Suprapubic skin (tissue), 4 donors: Measurements from ENCODE around the gene TBC1D8. TPM values are rescaled to one million over a fixed set of nuclear protein-coding genes. Genes with fewer than 3 reads are reported as not detected.

Experiments
- DNase-seq, 2 donors: peaks; one replicate each; pipeline ENCODE4 v3.0.0-alpha.2; 2019; ENCODE audit warnings: low spot score in 2 of 2
- H3K27ac ChIP-seq: fragments of 200-600 bp; sonication (generic); one replicate; pipeline ENCODE4 v1.5.1; 2019
- H3K27me3 ChIP-seq: fragments of 200-600 bp; sonication (generic); one replicate; pipeline ENCODE4 v1.5.1; 2019
- H3K36me3 ChIP-seq: fragments of 200-600 bp; sonication (generic); one replicate; pipeline ENCODE4 v1.5.1; 2019
- H3K4me1 ChIP-seq: fragments of 200-600 bp; sonication (generic); one replicate; pipeline ENCODE4 v1.5.1; 2019
- H3K4me3 ChIP-seq: fragments of 200-600 bp; sonication (generic); one replicate; pipeline ENCODE4 v1.5.1; 2019; ENCODE audit warnings: mild to moderate bottlenecking
- H3K9me3 ChIP-seq: fragments of 200-600 bp; sonication (generic); one replicate; pipeline ENCODE4 v1.5.1; 2019
- EP300 ChIP-seq: sonication (generic); formaldehyde crosslinking; IDR thresholded peaks from one replicate; pipeline ENCODE4 v1.6.1; 2017; ENCODE audit warnings: antibody characterized with exemption
- POLR2A ChIP-seq, 2 donors: fragments of 450-650 bp; IDR thresholded peaks; one replicate each; pipeline ENCODE4 v1.6.1; 2017; ENCODE audit warnings: antibody characterized with exemption in 2 of 2, mild to moderate bottlenecking in 2 of 2, moderate library complexity in 2 of 2
- POLR2AphosphoS5 ChIP-seq, 3 donors: sonication (generic); formaldehyde crosslinking; IDR thresholded peaks; one replicate each; pipeline ENCODE4 v1.6.1; 2017; ENCODE audit warnings: antibody characterized with exemption in 3 of 3
- WGBS: methylation state at CpG from one replicate; pipeline ENCODE4 v1.1.5; 2018; 5-methylcytosine and 5-hydroxymethylcytosine counted together
- total RNA-seq, 4 donors: library from RNA; depleted of rRNA; stranded (reverse); fragments of >200 nt; gene quantifications; one replicate each; pipeline ENCODE4 v1.1.0, GENCODE V29; 2016
- TF ChIP-seq, protein P1 (sequence below), 2 donors: fragments of 200-600 bp in 1 of 2; fragments of 450-650 bp in 1 of 2; sonication (generic) in 1 of 2; IDR thresholded peaks; one replicate each; pipeline ENCODE4 v1.5.1; 2016 to 2019; ENCODE audit warnings: antibody characterized with exemption in 2 of 2, mild to moderate bottlenecking in 1 of 2, moderate library complexity in 1 of 2

The TBC1D8 gene
- total RNA-seq, 4 donors from 2014 or later = 38.8 to 309 (median 68.3) TPM

DNA sequence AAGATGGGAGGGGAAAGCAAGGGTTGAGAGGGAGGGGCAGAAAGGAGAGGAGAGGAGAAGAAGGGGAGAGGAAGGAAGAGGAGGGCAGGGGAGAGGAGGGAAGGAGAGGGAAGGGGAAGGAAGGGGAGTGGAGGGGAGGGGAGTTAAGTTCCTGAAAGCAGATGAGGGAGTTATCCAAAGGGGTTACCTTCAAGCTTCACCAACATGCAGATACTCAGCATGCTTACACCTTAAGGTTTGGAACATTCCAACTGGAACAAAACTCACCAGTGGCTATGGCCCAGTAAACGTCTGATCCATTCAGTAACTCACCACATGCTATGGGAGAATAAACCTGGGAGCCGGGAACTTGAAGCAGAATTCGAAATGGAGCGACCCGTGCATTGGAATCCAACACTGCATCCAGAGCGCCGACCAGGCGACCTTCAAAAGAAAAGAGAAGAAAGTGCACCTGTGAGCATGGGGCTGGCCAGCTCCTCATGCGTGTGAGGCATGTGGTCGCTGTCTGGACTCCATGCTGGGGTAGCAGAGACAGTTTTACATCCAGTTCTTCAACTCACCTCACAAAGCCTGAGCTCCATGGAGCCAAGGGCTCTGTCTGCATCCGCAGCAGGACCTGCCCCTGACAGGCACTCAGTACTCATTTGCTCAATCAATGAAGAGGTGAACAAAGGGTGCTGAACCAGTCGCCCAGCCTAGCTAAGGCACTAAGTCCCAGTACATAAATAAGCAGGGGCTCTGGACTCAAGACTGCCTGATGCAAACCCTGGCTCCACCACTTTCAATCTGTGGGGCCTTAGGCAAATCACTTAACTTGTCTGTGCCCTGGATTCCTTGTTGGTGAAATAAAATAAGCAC lies 61.0 kb downstream of the TBC1D8 start:
- DNase-seq = no peak
- H3K4me3 ChIP-seq = no peak overlapping the region
- H3K27me3 ChIP-seq = no peaks in the 10 kb centered on the region
- H3K27ac ChIP-seq = no peak overlapping the region
- H3K4me1 ChIP-seq = no peaks in the 10 kb centered on the region
- TF ChIP-seq, protein P1, sequence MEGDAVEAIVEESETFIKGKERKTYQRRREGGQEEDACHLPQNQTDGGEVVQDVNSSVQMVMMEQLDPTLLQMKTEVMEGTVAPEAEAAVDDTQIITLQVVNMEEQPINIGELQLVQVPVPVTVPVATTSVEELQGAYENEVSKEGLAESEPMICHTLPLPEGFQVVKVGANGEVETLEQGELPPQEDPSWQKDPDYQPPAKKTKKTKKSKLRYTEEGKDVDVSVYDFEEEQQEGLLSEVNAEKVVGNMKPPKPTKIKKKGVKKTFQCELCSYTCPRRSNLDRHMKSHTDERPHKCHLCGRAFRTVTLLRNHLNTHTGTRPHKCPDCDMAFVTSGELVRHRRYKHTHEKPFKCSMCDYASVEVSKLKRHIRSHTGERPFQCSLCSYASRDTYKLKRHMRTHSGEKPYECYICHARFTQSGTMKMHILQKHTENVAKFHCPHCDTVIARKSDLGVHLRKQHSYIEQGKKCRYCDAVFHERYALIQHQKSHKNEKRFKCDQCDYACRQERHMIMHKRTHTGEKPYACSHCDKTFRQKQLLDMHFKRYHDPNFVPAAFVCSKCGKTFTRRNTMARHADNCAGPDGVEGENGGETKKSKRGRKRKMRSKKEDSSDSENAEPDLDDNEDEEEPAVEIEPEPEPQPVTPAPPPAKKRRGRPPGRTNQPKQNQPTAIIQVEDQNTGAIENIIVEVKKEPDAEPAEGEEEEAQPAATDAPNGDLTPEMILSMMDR (IDR thresholded peaks at IDR 0.05) = no peak
- no peak for TF ChIP-seq EP300
- no peak for TF ChIP-seq POLR2A (IDR thresholded peaks at IDR 0.05)
- TF ChIP-seq POLR2AphosphoS5 (IDR thresholded peaks at IDR 0.05) = no peak
- no peaks in the 10 kb centered on the region for H3K36me3 ChIP-seq
- no peaks in the 10 kb centered on the region for H3K9me3 ChIP-seq
- WGBS = 85% methylated on average over 12 of the region's 12 CpGs

DNA sequence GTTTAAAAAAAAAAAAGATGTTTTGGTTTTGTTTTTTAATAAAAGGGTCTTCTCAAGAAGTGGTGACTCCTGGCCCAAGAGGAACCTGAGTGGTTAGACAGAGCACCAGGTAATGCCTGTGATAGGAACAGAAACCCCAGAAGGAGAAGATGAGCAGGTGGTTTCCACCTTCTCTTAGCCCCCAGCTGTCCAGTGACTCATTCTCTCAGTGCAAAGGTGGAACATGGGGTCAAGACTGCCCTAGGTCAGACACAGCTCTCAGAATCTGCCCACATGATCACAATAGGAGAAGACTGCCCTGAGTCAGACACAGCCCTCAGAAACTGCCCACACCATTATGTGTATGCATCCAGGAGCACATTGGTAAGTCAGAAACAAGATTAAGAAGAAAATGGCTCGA lies 61.8 kb downstream of the TBC1D8 start:
- WGBS = 100% methylated on average over 1 of the region's 1 CpG

DNA sequence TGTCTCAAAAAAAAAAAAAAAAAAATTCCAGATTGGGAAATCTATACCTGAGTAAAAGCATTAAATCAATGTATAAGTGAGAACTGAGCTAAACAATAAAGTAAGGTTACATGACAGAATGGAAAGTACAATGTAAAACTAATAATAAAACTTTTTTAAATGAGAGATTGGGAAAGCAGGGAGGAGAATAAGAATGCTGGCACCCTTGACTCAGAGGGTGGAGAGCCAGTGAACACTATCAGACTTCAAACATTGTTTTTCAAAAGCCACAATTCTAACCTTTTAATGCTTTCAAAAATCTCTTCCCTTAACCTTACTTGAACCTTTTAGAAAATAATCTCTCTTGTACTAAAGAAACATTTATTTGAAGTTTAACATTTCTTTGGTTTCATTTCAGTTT lies 63.5 kb downstream of the TBC1D8 start:
- TF ChIP-seq EP300 (no peak), POLR2AphosphoS5 (IDR thresholded peaks at IDR 0.05) (no peak), POLR2A (IDR thresholded peaks at IDR 0.05) (no peak)
- TF ChIP-seq, protein P1 (IDR thresholded peaks at IDR 0.05) = no peak
- Histone ChIP-seq H3K9me3 (no peaks in the 10 kb centered on the region), H3K4me1 (no peaks in the 10 kb centered on the region), H3K27ac (no peak overlapping the region), H3K4me3 (no peak overlapping the region), H3K27me3 (no peaks in the 10 kb centered on the region), H3K36me3 (peaks cover 4% of the 10 kb centered on the region)
- DNase-seq = no peak

More for the DNA sequence above, 61.8 kb downstream of the TBC1D8 start:
- no peaks in the 10 kb centered on the region for H3K27me3 ChIP-seq
- TF ChIP-seq EP300 = no peak
- no peak for TF ChIP-seq POLR2AphosphoS5 (IDR thresholded peaks at IDR 0.05)
- no peak for TF ChIP-seq POLR2A (IDR thresholded peaks at IDR 0.05)
- TF ChIP-seq, protein P1 (IDR thresholded peaks at IDR 0.05) = no peak
- DNase-seq = no peak
- H3K4me1 ChIP-seq = no peaks in the 10 kb centered on the region
- no peak overlapping the region for H3K27ac ChIP-seq
- no peaks in the 10 kb centered on the region for H3K9me3 ChIP-seq
- peaks cover under 1% of the 10 kb centered on the region for H3K36me3 ChIP-seq
- no peak overlapping the region for H3K4me3 ChIP-seq

DNA sequence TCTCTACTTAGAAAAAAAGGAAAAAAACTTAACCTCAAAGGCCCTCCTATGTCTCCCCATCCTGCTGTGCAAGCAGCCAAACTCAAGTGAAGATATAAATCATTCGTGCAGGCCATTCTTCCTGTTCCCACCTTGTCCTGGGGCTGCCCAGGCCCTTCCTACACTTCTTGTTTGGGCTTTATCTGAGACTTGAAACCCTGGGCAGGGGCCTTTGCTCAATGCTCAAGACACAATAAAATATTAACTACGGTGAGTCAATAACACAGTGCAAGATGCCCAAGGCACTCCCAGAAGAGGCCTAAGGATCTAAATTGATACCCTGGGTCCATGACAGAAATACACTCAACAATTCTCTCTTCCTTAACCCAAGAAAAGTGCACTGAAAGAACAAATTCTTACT lies 67.6 kb downstream of the TBC1D8 start:
- no peak overlapping the region for H3K27ac ChIP-seq
- H3K4me1 ChIP-seq = no peaks in the 10 kb centered on the region
- H3K27me3 ChIP-seq = no peaks in the 10 kb centered on the region
- no peak for DNase-seq
- H3K9me3 ChIP-seq = no peaks in the 10 kb centered on the region
- WGBS = 63% methylated on average over 2 of the region's 2 CpGs
- TF ChIP-seq POLR2AphosphoS5 (IDR thresholded peaks at IDR 0.05) = no peak
- TF ChIP-seq POLR2A (IDR thresholded peaks at IDR 0.05) = no peak
- TF ChIP-seq, protein P1 (IDR thresholded peaks at IDR 0.05) = no peak
- no peak for TF ChIP-seq EP300
- H3K4me3 ChIP-seq = no peak overlapping the region
- peaks cover 4% of the 10 kb centered on the region for H3K36me3 ChIP-seq

DNA sequence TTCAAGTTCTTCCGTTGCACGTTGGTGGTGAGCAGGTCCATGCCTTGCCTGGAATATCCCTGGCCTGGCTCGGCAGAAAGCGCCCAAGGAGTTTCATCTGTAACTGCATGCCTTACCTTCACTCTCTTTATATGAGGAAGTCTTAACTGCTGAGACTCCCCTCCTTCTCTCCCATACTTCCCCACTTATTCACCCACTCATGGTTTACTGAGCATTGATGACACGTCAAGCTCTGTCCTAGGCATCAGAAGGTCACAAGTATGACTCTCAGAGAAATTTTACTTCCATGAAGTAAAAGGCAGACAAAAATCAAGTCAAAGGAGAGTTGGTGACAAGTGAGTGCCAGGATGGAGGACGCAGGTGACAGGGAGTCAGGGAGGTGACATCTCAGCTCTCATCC lies 68.2 kb downstream of the TBC1D8 start:
- H3K36me3 ChIP-seq = peaks cover 4% of the 10 kb centered on the region
- no peaks in the 10 kb centered on the region for H3K27me3 ChIP-seq
- no peak overlapping the region for H3K4me3 ChIP-seq
- no peak for DNase-seq
- TF ChIP-seq, protein P1 (IDR thresholded peaks at IDR 0.05) = no peak
- H3K27ac ChIP-seq = no peak overlapping the region
- H3K4me1 ChIP-seq = no peaks in the 10 kb centered on the region
- no peaks in the 10 kb centered on the region for H3K9me3 ChIP-seq
- 90% methylated on average over 6 of the region's 6 CpGs for WGBS
